Heart left ventricle (tissue), 16 donors: ENCODE data around the gene PDE9A. TPM values are rescaled to one million over a fixed set of nuclear protein-coding genes. Genes with fewer than 3 reads are reported as not detected.

ENCODE experiments used
- ATAC-seq, 4 donors: fragments of 200-7000 bp; cut with Tn5 transposase; one replicate each; pipeline ENCODE4 v1.9.1; 2020 to 2022; ENCODE audit warnings: moderate library complexity in 4 of 4, mild to moderate bottlenecking in 3 of 4, moderate number of reproducible peaks in 1 of 4
- DNase-seq, 5 donors: peaks; one replicate each; pipeline ENCODE4 v3.0.0-alpha.2; 2020
- H3K27ac ChIP-seq, 12 donors: fragments of 200-600 bp; sonication (generic) in 4 of 12; one replicate each; pipeline versions ENCODE4 v1.5.0 to v1.8.0; 2016 to 2022; ENCODE audit warnings: mild to moderate bottlenecking in 2 of 12
- H3K27me3 ChIP-seq, 9 donors: fragments of 200-600 bp; sonication (generic) in 2 of 9; one replicate each; pipeline versions ENCODE4 v1.5.1 to v1.8.0; 2016 to 2022; ENCODE audit warnings: mild to moderate bottlenecking in 3 of 9
- H3K36me3 ChIP-seq, 9 donors: fragments of 200-600 bp; sonication (generic) in 2 of 9; one replicate each; pipeline versions ENCODE4 v1.5.0 to v1.8.0; 2018 to 2022; ENCODE audit warnings: mild to moderate bottlenecking in 2 of 9
- H3K4me1 ChIP-seq, 12 donors: fragments of 200-600 bp; sonication (generic) in 4 of 12; one replicate each; pipeline versions ENCODE4 v1.5.0 to v1.8.0; 2016 to 2022; ENCODE audit warnings: mild to moderate bottlenecking in 3 of 12
- H3K4me3 ChIP-seq, 12 donors: fragments of 200-600 bp; sonication (generic) in 4 of 12; one replicate each; pipeline versions ENCODE4 v1.5.0 to v1.8.0; 2017 to 2022; ENCODE audit warnings: mild to moderate bottlenecking in 9 of 12, moderate library complexity in 4 of 12
- H3K9me3 ChIP-seq, 12 donors: fragments of 200-600 bp; sonication (generic) in 4 of 12; one replicate each; pipeline versions ENCODE4 v1.5.0 to v1.8.0; 2016 to 2022; ENCODE audit warnings: mild to moderate bottlenecking in 1 of 12
- CTCF ChIP-seq, 12 donors: fragments of 200-600 bp; sonication (generic) in 4 of 12; IDR thresholded peaks; one replicate each; pipeline versions ENCODE4 v1.5.0 to v1.8.0; 2018 to 2022; ENCODE audit warnings: antibody characterized with exemption in 12 of 12, mild to moderate bottlenecking in 5 of 12
- POLR2A ChIP-seq, 2 donors: fragments of 450-650 bp; IDR thresholded peaks; one replicate each; pipeline ENCODE4 v1.6.1; 2017; ENCODE audit warnings: antibody characterized with exemption in 2 of 2, mild to moderate bottlenecking in 2 of 2, moderate library complexity in 2 of 2
- WGBS, 4 donors: extraction: QIAGEN DNeasy Blood & Tissue Kit in 2 of 4; methylation state at CpG; one replicate each; pipeline versions ENCODE4 v1.1.5 to v1.1.7; 2013 to 2018; 5-methylcytosine and 5-hydroxymethylcytosine counted together
- intact Hi-C, 10 donors: fragments of 100-400 bp; cut with DNase I; formaldehyde crosslinking; loops; one replicate each; pipeline versions ENCODE4 v1.11.1 to v1.14.2; 2022
- polyA plus RNA-seq, 2 donors: library from polyadenylated mRNA; stranded (reverse); fragments of 200-250 nt; gene quantifications; one replicate each; pipeline ENCODE4 v1.2.3, GENCODE V29; 2013
- total RNA-seq, 9 donors: library from RNA; depleted of rRNA in 2 of 9; stranded (reverse); fragments of >200 nt in 2 of 9; fragmentation: NEBNext Ultra II Directional in 3 of 9; extraction: Animal tissue kit (Norgen Biotek cat#: 25700) in 3 of 9; gene quantifications; one replicate each; pipeline versions ENCODE4 v1.1.0 to v1.2.4, GENCODE V29; 2016 to 2023
- donor health status: ischemic (EF 13 %, LVEDD 7.1; RV severe dilation, severe dysfunction).
- donor health status: healthy with polysubstance abuse.
- donor health status: DM: no; HTN: yes; CAD: no.
- donor health status: DM: no; HTN: no; CAD: no.
- donor health status: ischemic (EF 25% LVEDD 6.9; RV normal size, moderate dysfunction).
- donor health status: ischemic (EF 25% LVEDD 5.7; RV mildly dilated, moderate dysfunction).
- donor health status: healthy.
- donor health status: DM: yes; HTN: yes; CAD: no.
- donor health status: ischemic (EF 35%, LVEDD 5.7; RV mildly dilated, moderate dysfunction).
- donor health status: nonischemic (EF 11% LVEDD 7.7; RV severe dilation, severe dysfunction).
- donor health status: DM: yes; HTN: yes; CAD: no.
- donor health status: PGD.
- donor health status: ischemic (EF 29% LVEDD 5.4; RV normal size, mild dysfunction).
- donor health status: nonischemic (EF 23%, LVEDD 6.1; RV moderate dilation, normal function).

The PDE9A gene
- total and polyA plus RNA-seq, 11 donors: 1.5 to 4.0 (median 3.1) TPM

- WGBS, 4 donors: 86 to 96% (median 90%) methylated on average over 7 of the region's 7 CpGs
- intact Hi-C loops: no loop called here
- H3K27ac ChIP-seq: no peak overlapping the region
- peak in 1 of 5 donors; percentile 39 for DNase-seq
- H3K27me3 ChIP-seq: peaks cover 0 to 7% (median 0%) of the 10 kb centered on the region in 9 donors
- no peaks in the 10 kb centered on the region for H3K9me3 ChIP-seq
- peaks cover 0 to 25% (median 11%) of the 10 kb centered on the region in 12 donors for H3K4me1 ChIP-seq
- H3K4me3 ChIP-seq: no peak overlapping the region
- TF ChIP-seq CTCF (IDR thresholded peaks at IDR 0.05): no peak
- no peak for TF ChIP-seq POLR2A (IDR thresholded peaks at IDR 0.05)
- no peak for ATAC-seq
- no peaks in the 10 kb centered on the region for H3K36me3 ChIP-seq
Observed at GRCh38 chr21:42680058-42680330, 26.6 kb downstream of the PDE9A start.

- DNase-seq (peak in 1 of 5 donors; percentile 43), ATAC-seq (no peak)
- intact Hi-C loops: no loop called here
- H3K4me3 ChIP-seq: no peak overlapping the region
- H3K9me3 ChIP-seq: no peaks in the 10 kb centered on the region
- H3K4me1 ChIP-seq: peaks cover 0 to 27% (median 9%) of the 10 kb centered on the region in 12 donors
- 85 to 93% (median 88%) methylated on average over 10 to 11 of the region's 11 CpGs for WGBS, 4 donors
- H3K27ac ChIP-seq: no peak overlapping the region
- peaks cover 0 to 7% (median 0%) of the 10 kb centered on the region in 9 donors for H3K27me3 ChIP-seq
- no peaks in the 10 kb centered on the region for H3K36me3 ChIP-seq
- TF ChIP-seq POLR2A (IDR thresholded peaks at IDR 0.05): no peak
- TF ChIP-seq CTCF (IDR thresholded peaks at IDR 0.05): no peak
Observed at GRCh38 chr21:42680429-42680828, 27.0 kb downstream of the PDE9A start.

GRCh38 chr21:42681296-42682206, 28.1 kb downstream of the PDE9A start:
- no peaks in the 10 kb centered on the region for H3K36me3 ChIP-seq
- peaks cover 0 to 7% (median 0%) of the 10 kb centered on the region in 9 donors for H3K27me3 ChIP-seq
- 92 to 95% (median 95%) methylated on average over 24 of the region's 24 CpGs for WGBS, 4 donors
- no peak for ATAC-seq
- no peak overlapping the region for H3K4me3 ChIP-seq
- H3K4me1 ChIP-seq: peaks cover 0 to 27% (median 9%) of the 10 kb centered on the region in 12 donors
- intact Hi-C loops: no loop called here
- H3K27ac ChIP-seq: no peak overlapping the region
- no peaks in the 10 kb centered on the region for H3K9me3 ChIP-seq
- DNase-seq: peak in 1 of 5 donors; percentile 40
- TF ChIP-seq CTCF (IDR thresholded peaks at IDR 0.05): no peak
- TF ChIP-seq POLR2A (IDR thresholded peaks at IDR 0.05): no peak

GRCh38 chr21:42682661-42683210, 29.3 kb downstream of the PDE9A start:
- Histone ChIP-seq H3K4me3 (no peak overlapping the region), H3K27me3 (peaks cover 0 to 7% (median 0%) of the 10 kb centered on the region in 9 donors), H3K4me1 (peaks cover 0 to 20% (median 6%) of the 10 kb centered on the region in 12 donors), H3K36me3 (no peaks in the 10 kb centered on the region), H3K9me3 (no peaks in the 10 kb centered on the region), H3K27ac (no peak overlapping the region)
- DNase-seq (peak in 1 of 5 donors; percentile 26), ATAC-seq (no peak)
- WGBS, 4 donors: 85 to 89% (median 88%) methylated on average over 15 of the region's 15 CpGs
- TF ChIP-seq POLR2A (IDR thresholded peaks at IDR 0.05) (no peak), CTCF (IDR thresholded peaks at IDR 0.05) (no peak)
- intact Hi-C loops: no loop called here
